GM19351 (cell line): Measurements from ENCODE around the gene GABRD.

ENCODE experiments used
- ATAC-seq: cut with Tn5 transposase; IDR thresholded peaks from one replicate; pipeline ENCODE4 v1.9.1; 2021; ENCODE audit warnings: mild to moderate bottlenecking, moderate library complexity; ENCODE audit not compliant: unreplicated experiment

GABRD gene

DNA sequence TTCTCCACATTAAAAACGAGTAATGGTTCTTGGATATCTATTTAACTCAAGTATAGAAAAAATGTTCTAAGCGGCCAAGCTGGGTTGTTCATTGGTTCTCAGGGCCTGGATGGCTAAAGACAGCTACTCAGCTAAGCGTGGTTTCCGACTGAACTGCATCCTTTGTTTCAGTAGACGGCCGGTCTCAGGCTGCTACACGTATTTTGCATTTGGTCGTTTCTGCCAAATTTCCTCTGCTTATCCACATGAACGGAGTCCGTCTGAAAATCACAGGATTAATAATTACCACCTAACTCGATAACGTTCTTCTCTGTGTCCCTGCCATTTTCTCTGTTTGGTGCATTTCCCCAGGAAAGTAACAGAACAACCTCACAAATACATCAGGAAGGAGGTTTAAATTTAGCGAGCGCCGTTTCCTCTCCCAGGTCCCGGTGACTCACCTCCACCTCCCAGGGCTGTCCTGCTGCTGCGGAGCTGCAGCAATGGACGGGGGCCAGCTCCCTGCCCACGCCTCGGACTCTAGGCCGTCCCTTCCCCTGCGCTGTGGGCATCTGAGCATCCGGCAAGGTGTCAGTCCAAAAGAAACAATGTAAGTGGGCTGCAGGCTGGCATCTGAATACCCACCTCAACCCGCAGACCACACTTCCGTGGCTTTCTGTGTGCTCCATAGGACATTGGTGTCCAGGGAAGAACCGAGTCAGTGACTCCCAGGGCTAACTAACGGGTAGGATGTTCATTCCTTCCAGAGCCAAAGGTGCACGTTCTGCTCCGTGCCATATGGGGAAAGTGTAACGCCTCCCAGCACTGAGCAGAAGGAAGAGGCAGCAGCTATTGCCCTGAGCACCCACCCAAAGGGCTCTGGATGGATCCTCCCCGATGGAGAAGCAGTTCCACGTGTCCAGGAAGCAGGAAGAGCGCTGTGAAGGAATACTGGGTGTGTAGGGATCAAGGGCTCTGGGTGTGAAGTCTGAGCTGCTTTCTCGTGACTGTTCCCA, 4.1 kb upstream of the GABRD start:
- ATAC-seq, result no peak

- ATAC-seq, result no peak
Observed at GRCh38 chr1:2016123-2016522, 3.0 kb upstream of the GABRD start.

DNA sequence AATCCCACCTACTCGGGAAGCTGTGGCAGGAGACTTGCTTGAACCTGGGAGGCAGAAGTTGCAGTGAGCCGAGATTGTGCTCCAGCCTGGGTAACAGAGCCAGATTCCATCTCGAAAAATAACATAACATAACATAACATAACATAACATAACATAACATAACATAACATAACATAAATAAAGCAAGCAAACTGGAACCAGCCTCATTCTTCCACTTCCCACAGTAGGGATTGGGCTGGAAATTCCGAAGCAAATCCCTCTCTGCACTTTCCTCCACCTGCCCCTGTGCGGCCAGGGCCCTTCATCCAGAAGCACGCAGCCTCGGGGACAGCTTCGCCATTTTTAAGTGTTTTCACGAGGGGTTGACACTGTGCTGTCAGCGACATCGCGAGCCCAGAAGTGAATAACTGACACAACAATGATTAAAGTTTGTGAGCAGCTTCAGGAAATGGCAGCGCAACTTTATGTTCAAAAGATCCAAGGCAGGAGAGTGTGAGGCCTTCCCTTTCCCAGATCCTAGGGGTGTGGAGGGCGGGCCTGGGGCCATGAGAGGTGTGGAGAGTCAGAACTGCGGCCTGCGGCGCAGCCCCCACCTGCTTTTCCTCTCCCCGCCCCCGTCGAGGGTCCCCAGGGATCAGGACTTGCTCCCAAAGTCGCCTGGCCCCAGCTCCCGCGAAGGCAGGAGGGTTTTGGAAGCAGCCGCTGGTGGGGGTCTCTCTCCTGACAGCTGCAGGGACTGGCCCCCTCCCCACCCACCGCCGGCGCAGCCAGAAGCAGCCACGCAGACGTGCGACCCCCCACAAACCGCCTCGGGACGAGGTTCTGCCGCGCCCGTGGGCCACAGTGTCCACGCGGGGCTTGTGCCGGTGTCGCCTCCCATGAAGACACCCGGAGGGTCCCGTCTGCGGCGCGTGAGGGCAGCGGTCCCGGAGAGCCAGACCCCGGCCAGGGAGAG, 651 bp upstream of the GABRD start:
- ATAC-seq, result no peak

DNA sequence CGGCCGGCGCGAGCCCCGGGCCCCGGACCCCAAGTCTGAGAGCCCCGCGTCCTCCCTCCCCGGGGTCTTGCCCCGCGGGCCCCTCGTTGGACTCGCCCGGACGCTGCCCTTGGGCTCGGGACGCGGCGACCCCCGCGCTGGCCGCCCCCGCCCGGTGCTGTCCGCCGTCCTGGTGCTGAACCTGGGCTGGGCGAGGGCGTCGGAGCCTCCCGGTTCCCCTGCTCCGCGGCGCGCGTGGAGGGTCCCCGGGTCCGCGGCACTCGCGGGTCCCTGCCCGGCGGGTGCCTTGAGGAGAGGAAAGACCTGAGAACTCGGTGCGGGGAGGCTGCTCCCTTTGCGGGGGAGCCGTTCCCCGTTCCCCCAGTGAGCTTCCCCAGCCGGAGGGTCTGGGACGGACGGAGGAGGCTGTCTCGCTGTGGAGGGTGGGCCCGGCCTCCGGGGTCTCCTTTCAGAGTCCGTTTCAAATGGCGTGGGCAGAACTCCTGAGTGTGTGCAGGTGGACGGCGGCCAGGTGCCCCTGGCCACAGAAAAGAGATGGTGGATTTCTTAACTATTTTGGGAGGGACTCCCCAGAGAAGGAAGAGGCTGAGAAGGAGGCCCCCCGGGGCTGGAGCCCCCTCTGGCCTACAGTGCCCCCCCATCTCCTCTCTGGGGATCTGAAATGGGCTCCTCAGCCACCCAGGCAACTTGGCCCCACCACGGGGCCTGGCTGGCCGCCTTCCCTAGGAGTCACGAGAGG, 595 bp downstream of the GABRD start:
- no peak for ATAC-seq

DNA sequence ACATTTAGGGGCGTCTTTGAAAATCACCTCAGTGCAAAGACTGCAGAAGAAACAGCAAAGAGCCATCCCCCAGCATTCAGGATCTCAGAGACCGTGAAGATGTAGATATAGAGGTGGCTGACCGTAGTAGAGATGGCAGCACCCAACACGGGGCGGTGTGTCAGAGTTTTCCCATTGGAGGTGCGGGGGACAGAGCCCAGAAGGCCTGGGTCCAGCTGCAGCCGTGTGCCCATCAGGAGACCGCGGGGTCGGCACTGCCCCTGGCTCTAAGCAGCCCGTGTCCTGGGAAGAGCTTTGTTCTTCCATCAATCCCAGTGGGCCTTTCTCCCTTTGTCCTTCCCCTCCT, 1.1 kb downstream of the GABRD start:
- ATAC-seq, result no peak

GRCh38 chr1:2021550-2021949, 2.4 kb downstream of the GABRD start:
- ATAC-seq, result no peak

DNA sequence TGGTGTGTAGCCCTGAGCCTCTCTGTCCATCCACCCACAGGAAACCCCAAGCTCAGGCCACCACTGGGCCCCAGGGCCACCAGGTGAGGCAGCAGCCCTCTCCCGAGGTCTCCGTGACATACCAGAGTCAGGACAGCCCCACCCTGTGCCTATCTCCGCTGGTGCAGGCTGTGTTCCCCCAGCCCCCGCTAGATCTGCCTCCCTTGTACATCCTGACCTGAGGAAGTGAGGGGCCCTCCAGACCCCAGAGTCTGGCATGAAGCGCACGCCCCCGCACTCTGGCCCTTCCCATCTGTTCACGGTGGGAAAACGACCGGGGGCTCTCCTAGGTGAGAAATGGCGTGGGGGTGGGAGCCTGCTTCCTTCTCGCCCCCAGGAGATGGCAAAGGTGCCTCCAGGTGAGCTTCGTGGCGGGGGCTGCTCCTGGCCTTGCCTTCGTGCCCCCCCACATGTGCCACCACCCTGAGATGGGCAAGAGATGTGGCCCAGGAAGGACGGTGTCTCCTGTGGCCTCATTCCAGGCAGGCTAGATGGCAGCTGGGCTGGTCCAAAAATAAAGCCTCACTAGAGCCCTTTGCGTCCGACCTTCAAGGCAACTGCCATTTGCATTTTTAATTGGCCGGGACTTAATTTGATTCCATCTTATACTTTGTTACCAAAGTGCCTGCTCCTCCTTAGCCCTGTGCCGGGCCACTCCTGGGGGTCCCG, 3.1 kb downstream of the GABRD start:
- ATAC-seq, result no peak

DNA sequence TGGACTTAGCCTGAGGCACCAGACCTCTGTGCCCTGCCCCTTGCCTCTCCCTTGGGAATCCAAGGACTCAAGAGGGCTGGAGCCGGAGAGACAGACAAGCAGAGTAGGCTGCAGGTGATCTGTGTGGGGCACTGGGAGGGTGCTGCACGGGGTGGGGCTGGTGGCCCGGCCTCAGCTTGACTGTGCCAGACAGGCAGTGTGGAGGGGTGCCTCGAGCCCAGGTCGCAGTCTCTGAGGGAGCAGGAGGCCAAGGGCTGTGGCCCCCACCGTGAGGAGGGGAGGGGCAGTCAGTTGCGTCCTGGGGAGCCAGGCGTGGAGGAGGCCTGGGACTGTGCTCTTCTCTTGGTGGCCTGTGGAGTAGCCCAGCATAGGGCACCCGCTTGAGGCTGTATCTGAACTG, 4.0 kb downstream of the GABRD start:
- ATAC-seq, result no peak

- ATAC-seq, result no peak
Observed at GRCh38 chr1:2024451-2024850, 5.3 kb downstream of the GABRD start.

DNA sequence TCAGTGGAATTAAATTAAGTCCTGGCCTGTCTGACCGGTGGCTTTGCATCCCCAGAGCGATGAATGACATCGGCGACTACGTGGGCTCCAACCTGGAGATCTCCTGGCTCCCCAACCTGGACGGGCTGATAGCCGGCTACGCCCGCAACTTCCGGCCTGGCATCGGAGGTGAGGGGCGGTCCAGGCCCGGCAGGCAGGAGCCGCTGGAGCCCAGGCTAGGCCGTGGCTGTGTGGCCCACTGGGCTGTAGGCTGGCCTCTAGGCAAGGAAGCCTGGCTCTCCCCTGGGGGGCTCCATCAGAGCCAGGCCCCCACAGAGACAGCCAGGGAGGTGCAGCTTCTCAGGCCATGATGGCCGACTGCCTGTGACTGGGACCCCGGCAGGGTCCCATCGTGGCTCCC, 5.7 kb downstream of the GABRD start:
- no peak for ATAC-seq

DNA sequence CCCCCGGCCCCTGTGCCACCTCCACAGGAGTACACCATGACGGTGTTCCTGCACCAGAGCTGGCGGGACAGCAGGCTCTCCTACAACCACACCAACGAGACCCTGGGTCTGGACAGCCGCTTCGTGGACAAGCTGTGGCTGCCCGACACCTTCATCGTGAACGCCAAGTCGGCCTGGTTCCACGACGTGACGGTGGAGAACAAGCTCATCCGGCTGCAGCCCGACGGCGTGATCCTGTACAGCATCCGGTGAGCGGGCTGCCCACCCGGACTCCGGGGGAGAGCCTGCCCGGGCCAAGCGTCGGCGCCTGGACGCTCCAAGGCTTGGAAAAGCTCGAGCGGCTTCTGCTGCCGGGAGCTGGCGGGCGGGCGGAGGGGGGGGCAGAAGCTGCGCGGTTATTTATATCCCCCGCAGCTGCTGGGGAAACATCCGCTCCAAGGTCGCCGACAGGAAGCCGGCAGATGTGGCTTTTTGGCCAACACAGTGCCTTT, 6.4 kb downstream of the GABRD start:
- no peak for ATAC-seq

DNA sequence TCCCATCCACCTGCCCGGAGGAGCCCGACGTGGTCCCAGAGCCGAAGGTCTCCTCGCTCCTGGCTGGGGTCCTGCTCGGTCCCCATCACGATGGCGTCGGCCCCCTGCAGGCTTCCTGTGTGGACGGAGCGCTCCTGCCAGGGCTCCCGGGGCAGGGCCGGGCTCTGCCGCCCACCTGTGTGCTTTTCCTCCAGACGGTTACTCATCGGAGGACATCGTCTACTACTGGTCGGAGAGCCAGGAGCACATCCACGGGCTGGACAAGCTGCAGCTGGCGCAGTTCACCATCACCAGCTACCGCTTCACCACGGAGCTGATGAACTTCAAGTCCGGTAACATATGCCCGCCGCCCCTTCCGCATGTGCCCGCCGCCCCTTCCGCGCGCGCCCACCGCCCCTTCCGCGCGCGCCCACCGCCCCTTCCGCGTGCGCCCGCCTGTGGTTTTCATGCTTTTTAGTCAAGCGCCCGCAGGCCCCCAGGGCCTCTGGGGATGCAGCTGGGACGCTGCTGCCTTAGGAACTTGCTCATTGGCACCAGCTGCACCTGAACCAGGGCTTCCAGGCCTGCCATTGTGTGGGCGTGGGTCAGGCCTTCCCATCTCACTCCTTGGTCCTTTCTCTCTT, 8.9 kb downstream of the GABRD start:
- ATAC-seq, result no peak

- ATAC-seq, result no peak
Observed at GRCh38 chr1:2028870-2029560, 9.9 kb downstream of the GABRD start.

DNA sequence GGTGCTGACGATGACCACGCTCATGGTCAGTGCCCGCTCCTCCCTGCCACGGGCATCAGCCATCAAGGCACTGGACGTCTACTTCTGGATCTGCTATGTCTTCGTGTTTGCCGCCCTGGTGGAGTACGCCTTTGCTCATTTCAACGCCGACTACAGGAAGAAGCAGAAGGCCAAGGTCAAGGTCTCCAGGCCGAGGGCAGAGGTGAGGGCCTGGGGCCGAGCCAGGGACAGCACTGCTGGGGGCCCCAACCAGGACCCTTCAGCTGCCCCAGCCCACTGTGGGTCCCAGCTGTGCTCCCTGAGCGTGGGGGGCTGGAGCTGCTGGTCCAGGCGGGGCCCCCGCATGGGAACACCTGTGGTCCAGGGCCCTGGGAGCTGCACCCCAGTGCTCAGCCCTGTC, 10.4 kb downstream of the GABRD start:
- ATAC-seq, result no peak

- ATAC-seq, result no peak
Observed at GRCh38 chr1:2030076-2030871, 11.1 kb downstream of the GABRD start.

DNA sequence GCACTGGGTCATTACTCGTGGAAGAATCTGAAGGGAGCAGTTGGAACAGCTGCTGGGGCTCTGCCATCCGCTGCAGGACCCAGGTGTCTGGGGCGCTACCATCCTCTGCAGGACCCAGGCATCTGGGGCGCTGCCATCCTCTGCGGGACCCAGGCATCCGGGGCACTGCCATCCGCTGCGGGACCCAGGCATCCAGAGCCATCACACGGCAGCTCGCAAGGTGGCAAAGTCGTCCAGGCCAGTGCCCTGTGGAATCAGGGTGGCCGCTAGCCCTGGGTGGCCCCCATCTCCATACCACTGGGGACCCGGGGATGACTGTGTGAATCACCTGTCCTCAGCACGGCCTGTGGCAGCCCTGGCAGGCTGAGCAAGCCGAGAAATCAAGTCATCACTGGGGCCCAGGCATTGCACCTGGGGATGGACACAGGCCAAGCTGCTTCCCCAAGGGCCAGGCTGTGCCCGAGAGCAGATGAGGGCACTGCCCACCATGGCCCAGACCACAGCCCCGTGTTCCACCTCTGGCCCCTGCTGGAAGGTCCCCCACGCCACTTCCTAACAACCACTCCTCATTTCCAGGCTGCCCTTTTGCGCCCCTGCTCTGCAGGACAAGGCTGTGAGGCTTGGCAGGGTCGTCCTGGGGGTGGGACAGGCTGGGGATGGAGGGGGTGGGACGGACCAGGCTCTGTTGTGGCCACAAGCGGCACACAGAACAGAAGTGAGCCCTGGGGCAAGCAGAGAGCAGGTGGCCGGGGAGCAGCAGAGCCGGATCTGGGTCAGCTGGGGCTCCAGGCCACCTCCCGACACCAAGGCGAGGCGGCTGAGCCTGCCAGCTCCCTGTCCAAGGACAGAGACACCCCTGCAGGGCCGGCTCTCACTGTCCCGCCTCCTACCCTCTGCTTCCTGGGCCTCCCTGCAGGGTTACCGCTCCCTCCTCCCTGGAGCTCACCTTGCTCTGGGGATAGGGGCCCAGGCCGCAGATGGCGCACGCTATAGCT, 12.7 kb downstream of the GABRD start:
- ATAC-seq, result no peak

GRCh38 chr1:2032737-2033136, 13.6 kb downstream of the GABRD start:
- ATAC-seq, result no peak
